Ovary (tissue), 9 donors: ENCODE data around the gene ANKRD39. TPM values are rescaled to one million over a fixed set of nuclear protein-coding genes. Genes with fewer than 3 reads are reported as not detected.

ENCODE experiments used
- DNase-seq, 5 donors: peaks; one replicate each; pipeline ENCODE4 v3.0.0-alpha.2; 2019 to 2020
- H3K27ac ChIP-seq, 2 donors: fragments of 200-600 bp; one replicate each; pipeline versions ENCODE4 v1.5.1 to v1.8.0; 2019 to 2022
- H3K27me3 ChIP-seq: fragments of 200-600 bp; one replicate; pipeline ENCODE4 v1.8.0; 2022
- H3K36me3 ChIP-seq: fragments of 200-600 bp; sonication (generic); one replicate; pipeline ENCODE4 v1.5.1; 2019
- H3K4me1 ChIP-seq: one replicate; pipeline ENCODE4 v1.8.1; 2013; ENCODE audit warnings: mild to moderate bottlenecking, moderate library complexity; ENCODE audit not compliant: insufficient read depth
- H3K4me3 ChIP-seq: fragments of 200-600 bp; sonication (generic); one replicate; pipeline ENCODE4 v1.5.1; 2017
- H3K9me3 ChIP-seq, 2 donors: fragments of 200-600 bp in 1 of 2; sonication (generic) in 1 of 2; one replicate each; pipeline versions ENCODE4 v1.5.1 to v1.8.1; 2013 to 2019; ENCODE audit warnings: mild to moderate bottlenecking in 1 of 2, moderate library complexity in 1 of 2
- CTCF ChIP-seq, 3 donors: fragments of 450-650 bp in 2 of 3; fragments of 200-600 bp in 1 of 3; IDR thresholded peaks; one replicate each; pipeline versions ENCODE4 v1.5.1 to v1.8.0; 2016 to 2022; ENCODE audit warnings: antibody characterized with exemption in 3 of 3, mild to moderate bottlenecking in 1 of 3
- EP300 ChIP-seq: sonication (generic); formaldehyde crosslinking; IDR thresholded peaks from one replicate; pipeline ENCODE4 v1.6.1; 2017; ENCODE audit warnings: antibody characterized with exemption
- POLR2A ChIP-seq: fragments of 450-650 bp; IDR thresholded peaks from one replicate; pipeline ENCODE4 v1.6.1; 2017; ENCODE audit warnings: antibody characterized with exemption, mild to moderate bottlenecking, moderate library complexity
- WGBS, 3 donors: extraction: QIAGEN DNeasy Blood & Tissue Kit in 1 of 3; methylation state at CpG; one replicate each; pipeline versions ENCODE4 v1.1.5 to v1.1.7; 2013 to 2017; 5-methylcytosine and 5-hydroxymethylcytosine counted together
- intact Hi-C, 4 donors: fragments of 100-400 bp; cut with DNase I; formaldehyde crosslinking; loops; one replicate each; pipeline versions ENCODE4 v1.11.0 to v1.15.1; 2022 to 2023
- polyA plus RNA-seq, 2 donors: library from polyadenylated mRNA; stranded (reverse); fragments of 200-250 nt in 1 of 2; fragments of 350-450 nt in 1 of 2; fragmentation: Illumina TruSeq in 1 of 2; extraction: RNeasy Lipid Tissue Mini Kit (QIAGEN cat#74804) in 1 of 2; gene quantifications; one replicate each; pipeline ENCODE4 v1.2.3, GENCODE V29; 2013 to 2014
- total RNA-seq, 7 donors: library from RNA; depleted of rRNA in 2 of 7; stranded (reverse); fragments of >200 nt in 2 of 7; fragmentation: NEBNext Ultra II Directional in 3 of 7; extraction: Animal tissue kit (Norgen Biotek cat#: 25700) in 3 of 7; gene quantifications; one replicate each; pipeline versions ENCODE4 v1.1.0 to v1.2.4, GENCODE V29; 2016 to 2023
- donor health status: DM: no; HTN: no; CAD: no; lungs with moderate emphysema.
- donor health status: DM: no; HTN: no; CAD: no.
- donor health status: Bipolar disorder and iron deficiency.
- donor health status: DM: yes; HTN: yes; CAD: no.
- donor health status: DM: no; HTN: no; CAD: no.
- donor health status: DM: yes; HTN: yes; CAD: no.

ANKRD39 gene
- total and polyA plus RNA-seq, 9 donors: 2.6 to 14.7 (median 12.7) TPM

DNA sequence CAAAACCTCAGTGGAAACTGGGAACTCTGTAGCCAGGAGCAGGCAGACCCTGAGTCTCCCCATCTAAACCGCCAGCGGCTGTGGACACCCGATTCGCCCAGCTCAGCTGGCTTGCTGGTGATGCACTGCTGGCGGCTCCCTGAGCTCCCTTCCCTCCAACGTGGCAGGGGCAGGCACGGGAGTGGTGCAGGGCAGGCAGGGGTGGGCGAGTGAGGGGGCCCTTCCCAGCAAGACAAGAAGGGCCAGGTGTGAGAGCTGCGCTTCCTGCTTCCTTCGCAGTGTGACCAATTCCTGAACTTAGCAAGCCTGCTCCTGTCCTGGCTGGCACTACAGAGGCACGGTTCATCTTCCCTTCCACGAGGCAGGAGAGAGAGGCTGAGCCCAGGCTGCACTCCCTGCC is 24.4 kb upstream of the ANKRD39 start:
- H3K27me3 ChIP-seq: no peaks in the 10 kb centered on the region
- H3K27ac ChIP-seq: no peak overlapping the region
- TF ChIP-seq EP300: no peak
- TF ChIP-seq POLR2A: no peak
- TF ChIP-seq CTCF (IDR thresholded peaks at IDR 0.05): no peak
- peaks cover 3% of the 10 kb centered on the region for H3K4me1 ChIP-seq
- no peak overlapping the region for H3K4me3 ChIP-seq
- WGBS, 3 donors: 75 to 85% (median 76%) methylated on average over 12 of the region's 12 CpGs
- H3K9me3 ChIP-seq: no peaks in the 10 kb centered on the region
- H3K36me3 ChIP-seq: no peaks in the 10 kb centered on the region
- no peak for DNase-seq
- intact Hi-C loops: no loop called here

- H3K27ac ChIP-seq: no peak overlapping the region
- WGBS, 3 donors: 38 to 57% (median 39%) methylated on average over 10 of the region's 10 CpGs
These were observed 23.8 kb upstream of the ANKRD39 start for GRCh38 chr2:96881349-96882195.

DNA sequence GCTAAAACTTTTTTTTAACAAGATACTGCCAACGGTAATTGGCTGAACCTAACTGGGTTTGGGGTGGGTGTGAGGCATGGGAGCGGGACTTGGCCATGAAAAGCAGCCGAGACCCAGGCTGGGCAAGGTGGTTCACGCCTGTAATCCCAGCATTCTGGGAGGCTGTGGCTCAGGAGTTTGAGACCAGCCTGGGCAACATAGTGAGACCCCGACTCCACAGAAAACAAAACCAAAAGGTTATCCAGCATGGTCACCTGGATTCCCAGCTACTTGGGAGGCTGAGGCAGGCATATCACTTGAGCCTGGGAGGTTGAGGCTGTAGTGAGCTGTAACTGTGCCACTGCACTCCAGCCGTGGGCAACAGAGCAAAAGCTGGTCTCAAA is 23.1 kb upstream of the ANKRD39 start:
- H3K9me3 ChIP-seq: no peaks in the 10 kb centered on the region
- WGBS, 3 donors: 85 to 89% (median 88%) methylated on average over 6 of the region's 6 CpGs
- no peaks in the 10 kb centered on the region for H3K27me3 ChIP-seq
- H3K4me3 ChIP-seq: no peak overlapping the region
- no peak for TF ChIP-seq POLR2A
- no peak for TF ChIP-seq EP300
- TF ChIP-seq CTCF (IDR thresholded peaks at IDR 0.05): no peak
- intact Hi-C loops: no loop called here
- H3K27ac ChIP-seq: no peak overlapping the region
- H3K4me1 ChIP-seq: no peaks in the 10 kb centered on the region
- no peaks in the 10 kb centered on the region for H3K36me3 ChIP-seq
- no peak for DNase-seq

More at GRCh38 chr2:96881349-96882195, 23.8 kb upstream of the ANKRD39 start:
- intact Hi-C loops: no loop called here
- Histone ChIP-seq H3K4me1 (no peaks in the 10 kb centered on the region), H3K9me3 (no peaks in the 10 kb centered on the region), H3K36me3 (no peaks in the 10 kb centered on the region), H3K27me3 (no peaks in the 10 kb centered on the region), H3K4me3 (no peak overlapping the region)
- no peak for DNase-seq
- no peak for TF ChIP-seq EP300
- no peak for TF ChIP-seq CTCF (IDR thresholded peaks at IDR 0.05)
- no peak for TF ChIP-seq POLR2A

- intact Hi-C loops: no loop called here
- Histone ChIP-seq H3K9me3 (no peaks in the 10 kb centered on the region), H3K4me3 (no peak overlapping the region), H3K36me3 (no peaks in the 10 kb centered on the region), H3K27me3 (no peaks in the 10 kb centered on the region), H3K4me1 (no peaks in the 10 kb centered on the region), H3K27ac (no peak overlapping the region)
- 92 to 93% (median 93%) methylated on average over 16 to 18 of the region's 18 CpGs for whole genome bisulfite sequencing, 3 donors
- TF ChIP-seq EP300: no peak
- no peak for TF ChIP-seq POLR2A
- DNase-seq: no peak
These were observed 21.8 kb upstream of the ANKRD39 start for GRCh38 chr2:96879545-96880040.
